Hematopoietic multipotent progenitor cell treated with erythropoietin and hydrocortisone succinate and interleukin-3 and kit ligand, for 15 days (in vitro differentiated cells): Measurements from ENCODE around the gene FOXO6.

Source experiments
- DNase-seq: peaks from one replicate; pipeline ENCODE4 v3.0.0-alpha.2; 2015; ENCODE audit warnings: low spot score

FOXO6 gene

GRCh38 chr1:41366455-41367287 is 5.4 kb downstream of the FOXO6 start:
- DNase-seq = no peak

- DNase-seq = no peak
Measured at GRCh38 chr1:41367288-41367642, 6.0 kb downstream of the FOXO6 start.

GRCh38 chr1:41368366-41368765 is 7.1 kb downstream of the FOXO6 start:
- DNase-seq = no peak

- DNase-seq = no peak
Measured at GRCh38 chr1:41368801-41369200, 7.6 kb downstream of the FOXO6 start.

GRCh38 chr1:41369531-41369930 is 8.3 kb downstream of the FOXO6 start:
- DNase-seq = no peak

- DNase-seq = no peak
Measured at GRCh38 chr1:41370225-41370624, 9.0 kb downstream of the FOXO6 start.

GRCh38 chr1:41370756-41371420 is 9.7 kb downstream of the FOXO6 start:
- DNase-seq = no peak

- no peak for DNase-seq
Measured at GRCh38 chr1:41371630-41372599, 10.7 kb downstream of the FOXO6 start.

GRCh38 chr1:41372600-41372993 is 11.4 kb downstream of the FOXO6 start:
- DNase-seq = no peak

- no peak for DNase-seq
Measured at GRCh38 chr1:41373373-41373772, 12.1 kb downstream of the FOXO6 start.

GRCh38 chr1:41374711-41375110 is 13.5 kb downstream of the FOXO6 start:
- no peak for DNase-seq

- DNase-seq = no peak
Measured at GRCh38 chr1:41377397-41377796, 16.2 kb downstream of the FOXO6 start.

GRCh38 chr1:41378222-41378621 is 17.0 kb downstream of the FOXO6 start:
- DNase-seq = no peak

GRCh38 chr1:41378999-41379737 is 17.9 kb downstream of the FOXO6 start:
- DNase-seq = no peak

- no peak for DNase-seq
Measured at GRCh38 chr1:41379738-41380130, 18.5 kb downstream of the FOXO6 start.

- no peak for DNase-seq
Measured at GRCh38 chr1:41380195-41380594, 19.0 kb downstream of the FOXO6 start.

- no peak for DNase-seq
Measured at GRCh38 chr1:41380979-41381691, 19.9 kb downstream of the FOXO6 start.

GRCh38 chr1:41381692-41382479 is 20.7 kb downstream of the FOXO6 start:
- no peak for DNase-seq

GRCh38 chr1:41382480-41383090 is 21.4 kb downstream of the FOXO6 start:
- DNase-seq = no peak
